H1 (cell line): Measurements from ENCODE around the gene LCOR. TPM values are rescaled to one million over a fixed set of nuclear protein-coding genes. Genes with fewer than 3 reads are reported as not detected.

Experiments used
- CBX8 ChIP-seq: fragments of 300-800, 300-1000 bp; sonication (generic); IDR thresholded peaks from 2 replicates; pipeline ENCODE4 v1.7.1; 2016; ENCODE audit warnings: low read depth, low read length, borderline replicate concordance
- EGR1 ChIP-seq: IDR thresholded peaks from 2 replicates; pipeline ENCODE4 v1.6.1; 2011; ENCODE audit warnings: low read depth, low read length, borderline replicate concordance
- EP300 ChIP-seq, 2 experiments: IDR thresholded peaks; 1 replicate in 1 of 2; 2 replicates in 1 of 2; pipeline ENCODE4 v1.6.1; 2011 to 2012; ENCODE audit warnings: low read depth in 2 of 2, low read length in 2 of 2, mild to moderate bottlenecking in 2 of 2, borderline replicate concordance in 1 of 2, inconsistent platforms in 1 of 2, moderate library complexity in 1 of 2
- ZNF274 ChIP-seq: IDR thresholded peaks from 2 replicates; pipeline ENCODE4 v1.7.0; 2012; ENCODE audit warnings: low read length, borderline replicate concordance; ENCODE audit errors: extremely low read depth
- polyA plus RNA-seq, 7 experiments: library from polyadenylated mRNA; depleted of rRNA in 3 of 7; stranded (reverse) in 5 of 7; unstranded in 2 of 7; fragments of >200 nt in 5 of 7; fragments of 200-250 nt in 2 of 7; gene quantifications; 1 replicate in 5 of 7; 2 replicates in 1 of 7; 4 replicates in 1 of 7; pipeline versions ENCODE4 v1.2.1 to v1.2.3, GENCODE V29; 2011 to 2013; ENCODE audit warnings: missing spikeins in 2 of 7, mixed read lengths in 2 of 7
- total RNA-seq: library from RNA; stranded (reverse); fragmentation: NEBNext Ultra II Directional; extraction: Animal tissue kit (Norgen Biotek cat#: 25700); gene quantifications from 2 replicates; pipeline ENCODE4 v1.2.1, GENCODE V29; 2021
- TF ChIP-seq, protein P1 (sequence below): fragments of 300-600 bp; sonication (generic); IDR thresholded peaks from 2 replicates; pipeline ENCODE4 v1.7.1; 2012; ENCODE audit warnings: low read length, moderate library complexity, mild to moderate bottlenecking, inconsistent platforms; ENCODE audit not compliant: insufficient replicate concordance
- TF ChIP-seq, protein P2 (sequence below): IDR thresholded peaks from 2 replicates; pipeline ENCODE4 v1.6.1; 2011; ENCODE audit warnings: low read length, improper control_type of control experiment
- TF ChIP-seq, protein P3 (sequence below): IDR thresholded peaks from 2 replicates; pipeline ENCODE4 v1.6.1; 2012; ENCODE audit warnings: low read length, inconsistent platforms

Gene LCOR
- total and polyA plus RNA-seq, 2 of the 8 experiments (the other 6 are each of a cell fraction or from before 2014, with no cell fraction given), result 4.7 to 25.5 TPM

DNA sequence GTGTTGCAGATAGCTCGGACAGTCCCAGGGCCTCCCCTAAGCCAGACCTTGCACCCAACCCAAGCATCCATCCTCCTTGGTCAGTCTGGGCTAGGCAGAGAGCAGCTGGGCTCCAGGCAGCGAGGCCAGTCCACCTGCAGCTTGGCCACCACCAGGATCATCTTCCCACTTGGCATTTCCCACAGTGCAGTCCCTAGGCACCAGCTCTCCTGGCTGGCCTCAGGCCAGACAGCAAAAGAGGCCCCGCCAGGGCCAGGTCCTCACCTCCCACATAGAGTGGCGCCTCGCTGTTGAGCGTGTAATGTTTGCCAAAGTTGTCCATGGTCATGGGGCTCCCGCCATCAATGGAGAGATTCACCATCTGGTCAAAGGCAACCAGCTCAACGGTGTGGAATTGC, 171.7 kb downstream of the LCOR start (continued):
- TF ChIP-seq, protein P1, sequence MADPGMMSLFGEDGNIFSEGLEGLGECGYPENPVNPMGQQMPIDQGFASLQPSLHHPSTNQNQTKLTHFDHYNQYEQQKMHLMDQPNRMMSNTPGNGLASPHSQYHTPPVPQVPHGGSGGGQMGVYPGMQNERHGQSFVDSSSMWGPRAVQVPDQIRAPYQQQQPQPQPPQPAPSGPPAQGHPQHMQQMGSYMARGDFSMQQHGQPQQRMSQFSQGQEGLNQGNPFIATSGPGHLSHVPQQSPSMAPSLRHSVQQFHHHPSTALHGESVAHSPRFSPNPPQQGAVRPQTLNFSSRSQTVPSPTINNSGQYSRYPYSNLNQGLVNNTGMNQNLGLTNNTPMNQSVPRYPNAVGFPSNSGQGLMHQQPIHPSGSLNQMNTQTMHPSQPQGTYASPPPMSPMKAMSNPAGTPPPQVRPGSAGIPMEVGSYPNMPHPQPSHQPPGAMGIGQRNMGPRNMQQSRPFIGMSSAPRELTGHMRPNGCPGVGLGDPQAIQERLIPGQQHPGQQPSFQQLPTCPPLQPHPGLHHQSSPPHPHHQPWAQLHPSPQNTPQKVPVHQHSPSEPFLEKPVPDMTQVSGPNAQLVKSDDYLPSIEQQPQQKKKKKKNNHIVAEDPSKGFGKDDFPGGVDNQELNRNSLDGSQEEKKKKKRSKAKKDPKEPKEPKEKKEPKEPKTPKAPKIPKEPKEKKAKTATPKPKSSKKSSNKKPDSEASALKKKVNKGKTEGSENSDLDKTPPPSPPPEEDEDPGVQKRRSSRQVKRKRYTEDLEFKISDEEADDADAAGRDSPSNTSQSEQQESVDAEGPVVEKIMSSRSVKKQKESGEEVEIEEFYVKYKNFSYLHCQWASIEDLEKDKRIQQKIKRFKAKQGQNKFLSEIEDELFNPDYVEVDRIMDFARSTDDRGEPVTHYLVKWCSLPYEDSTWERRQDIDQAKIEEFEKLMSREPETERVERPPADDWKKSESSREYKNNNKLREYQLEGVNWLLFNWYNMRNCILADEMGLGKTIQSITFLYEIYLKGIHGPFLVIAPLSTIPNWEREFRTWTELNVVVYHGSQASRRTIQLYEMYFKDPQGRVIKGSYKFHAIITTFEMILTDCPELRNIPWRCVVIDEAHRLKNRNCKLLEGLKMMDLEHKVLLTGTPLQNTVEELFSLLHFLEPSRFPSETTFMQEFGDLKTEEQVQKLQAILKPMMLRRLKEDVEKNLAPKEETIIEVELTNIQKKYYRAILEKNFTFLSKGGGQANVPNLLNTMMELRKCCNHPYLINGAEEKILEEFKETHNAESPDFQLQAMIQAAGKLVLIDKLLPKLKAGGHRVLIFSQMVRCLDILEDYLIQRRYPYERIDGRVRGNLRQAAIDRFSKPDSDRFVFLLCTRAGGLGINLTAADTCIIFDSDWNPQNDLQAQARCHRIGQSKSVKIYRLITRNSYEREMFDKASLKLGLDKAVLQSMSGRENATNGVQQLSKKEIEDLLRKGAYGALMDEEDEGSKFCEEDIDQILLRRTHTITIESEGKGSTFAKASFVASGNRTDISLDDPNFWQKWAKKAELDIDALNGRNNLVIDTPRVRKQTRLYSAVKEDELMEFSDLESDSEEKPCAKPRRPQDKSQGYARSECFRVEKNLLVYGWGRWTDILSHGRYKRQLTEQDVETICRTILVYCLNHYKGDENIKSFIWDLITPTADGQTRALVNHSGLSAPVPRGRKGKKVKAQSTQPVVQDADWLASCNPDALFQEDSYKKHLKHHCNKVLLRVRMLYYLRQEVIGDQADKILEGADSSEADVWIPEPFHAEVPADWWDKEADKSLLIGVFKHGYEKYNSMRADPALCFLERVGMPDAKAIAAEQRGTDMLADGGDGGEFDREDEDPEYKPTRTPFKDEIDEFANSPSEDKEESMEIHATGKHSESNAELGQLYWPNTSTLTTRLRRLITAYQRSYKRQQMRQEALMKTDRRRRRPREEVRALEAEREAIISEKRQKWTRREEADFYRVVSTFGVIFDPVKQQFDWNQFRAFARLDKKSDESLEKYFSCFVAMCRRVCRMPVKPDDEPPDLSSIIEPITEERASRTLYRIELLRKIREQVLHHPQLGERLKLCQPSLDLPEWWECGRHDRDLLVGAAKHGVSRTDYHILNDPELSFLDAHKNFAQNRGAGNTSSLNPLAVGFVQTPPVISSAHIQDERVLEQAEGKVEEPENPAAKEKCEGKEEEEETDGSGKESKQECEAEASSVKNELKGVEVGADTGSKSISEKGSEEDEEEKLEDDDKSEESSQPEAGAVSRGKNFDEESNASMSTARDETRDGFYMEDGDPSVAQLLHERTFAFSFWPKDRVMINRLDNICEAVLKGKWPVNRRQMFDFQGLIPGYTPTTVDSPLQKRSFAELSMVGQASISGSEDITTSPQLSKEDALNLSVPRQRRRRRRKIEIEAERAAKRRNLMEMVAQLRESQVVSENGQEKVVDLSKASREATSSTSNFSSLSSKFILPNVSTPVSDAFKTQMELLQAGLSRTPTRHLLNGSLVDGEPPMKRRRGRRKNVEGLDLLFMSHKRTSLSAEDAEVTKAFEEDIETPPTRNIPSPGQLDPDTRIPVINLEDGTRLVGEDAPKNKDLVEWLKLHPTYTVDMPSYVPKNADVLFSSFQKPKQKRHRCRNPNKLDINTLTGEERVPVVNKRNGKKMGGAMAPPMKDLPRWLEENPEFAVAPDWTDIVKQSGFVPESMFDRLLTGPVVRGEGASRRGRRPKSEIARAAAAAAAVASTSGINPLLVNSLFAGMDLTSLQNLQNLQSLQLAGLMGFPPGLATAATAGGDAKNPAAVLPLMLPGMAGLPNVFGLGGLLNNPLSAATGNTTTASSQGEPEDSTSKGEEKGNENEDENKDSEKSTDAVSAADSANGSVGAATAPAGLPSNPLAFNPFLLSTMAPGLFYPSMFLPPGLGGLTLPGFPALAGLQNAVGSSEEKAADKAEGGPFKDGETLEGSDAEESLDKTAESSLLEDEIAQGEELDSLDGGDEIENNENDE, result no peak
- TF ChIP-seq, protein P2, sequence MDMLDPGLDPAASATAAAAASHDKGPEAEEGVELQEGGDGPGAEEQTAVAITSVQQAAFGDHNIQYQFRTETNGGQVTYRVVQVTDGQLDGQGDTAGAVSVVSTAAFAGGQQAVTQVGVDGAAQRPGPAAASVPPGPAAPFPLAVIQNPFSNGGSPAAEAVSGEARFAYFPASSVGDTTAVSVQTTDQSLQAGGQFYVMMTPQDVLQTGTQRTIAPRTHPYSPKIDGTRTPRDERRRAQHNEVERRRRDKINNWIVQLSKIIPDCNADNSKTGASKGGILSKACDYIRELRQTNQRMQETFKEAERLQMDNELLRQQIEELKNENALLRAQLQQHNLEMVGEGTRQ, result no peak
- TF ChIP-seq EGR1, result no peak
- TF ChIP-seq CBX8, result no peak
- no peak for TF ChIP-seq EP300 (IDR thresholded peaks at IDR 0.05; ENCODE audit: borderline replicate concordance in 1 of 2, low read depth in 2 of 2, low read length in 2 of 2)
- no peak for TF ChIP-seq ZNF274
- TF ChIP-seq, protein P3, sequence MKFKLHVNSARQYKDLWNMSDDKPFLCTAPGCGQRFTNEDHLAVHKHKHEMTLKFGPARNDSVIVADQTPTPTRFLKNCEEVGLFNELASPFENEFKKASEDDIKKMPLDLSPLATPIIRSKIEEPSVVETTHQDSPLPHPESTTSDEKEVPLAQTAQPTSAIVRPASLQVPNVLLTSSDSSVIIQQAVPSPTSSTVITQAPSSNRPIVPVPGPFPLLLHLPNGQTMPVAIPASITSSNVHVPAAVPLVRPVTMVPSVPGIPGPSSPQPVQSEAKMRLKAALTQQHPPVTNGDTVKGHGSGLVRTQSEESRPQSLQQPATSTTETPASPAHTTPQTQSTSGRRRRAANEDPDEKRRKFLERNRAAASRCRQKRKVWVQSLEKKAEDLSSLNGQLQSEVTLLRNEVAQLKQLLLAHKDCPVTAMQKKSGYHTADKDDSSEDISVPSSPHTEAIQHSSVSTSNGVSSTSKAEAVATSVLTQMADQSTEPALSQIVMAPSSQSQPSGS, result no peak
